ENCODE measurements around the gene GPNMB.

The GPNMB gene

DNA sequence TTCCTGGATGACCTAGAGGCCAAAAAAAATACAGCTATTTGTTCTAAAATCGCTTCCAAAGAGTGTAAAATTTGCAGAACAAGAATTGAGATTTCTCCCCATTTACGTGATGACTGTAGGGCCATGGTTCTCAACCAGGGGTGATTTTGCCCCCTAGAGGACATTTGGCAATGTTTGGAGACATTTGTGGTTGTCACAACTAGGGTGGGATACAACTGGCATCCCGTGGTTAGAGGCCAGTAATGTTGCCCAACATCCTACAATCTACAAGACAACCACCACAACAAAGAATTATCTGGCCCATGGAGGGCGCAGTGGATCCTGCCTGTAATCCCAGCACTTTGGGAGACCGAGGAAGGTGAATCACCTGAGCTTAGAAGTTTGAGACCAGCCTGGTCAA, 29.8 kb downstream of the GPNMB start:
- no peak overlapping the region for H3K27ac ChIP-seq (ENCODE audit: low read length)
- no peak overlapping the region for H3K4me3 ChIP-seq (ENCODE audit: low read length)
- H3K36me3 ChIP-seq (ENCODE audit: insufficient read depth, low read depth, low read length) = no peaks in the 10 kb centered on the region
- H3K9me3 ChIP-seq (ENCODE audit: insufficient read depth, low read depth, low read length) = no peaks in the 10 kb centered on the region
- no peaks in the 10 kb centered on the region for H3K27me3 ChIP-seq (ENCODE audit: insufficient read depth, low read length)
- no peaks in the 10 kb centered on the region for H3K4me1 ChIP-seq (ENCODE audit: insufficient read depth, low read length)
- no peak overlapping the region for H3K9ac ChIP-seq (ENCODE audit: low read depth, low read length)

DNA sequence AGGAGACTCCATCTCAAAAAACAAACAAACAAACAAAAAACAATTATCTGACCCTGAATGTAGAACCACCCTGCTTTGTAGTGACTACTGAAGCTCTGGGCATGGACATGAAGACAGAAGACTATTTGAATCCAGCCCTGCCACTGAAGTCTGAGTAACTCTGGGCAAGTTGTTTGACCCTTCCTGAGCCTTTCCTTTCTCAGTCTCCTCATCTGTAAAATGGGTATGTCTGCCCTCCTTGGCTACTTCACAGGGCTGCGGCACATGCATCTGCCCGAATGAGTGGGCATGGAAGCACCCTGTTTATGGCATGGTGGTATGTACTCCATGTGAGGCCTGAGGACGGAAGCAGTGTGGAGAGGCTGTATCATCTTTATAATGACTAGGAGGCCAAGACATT, 30.4 kb downstream of the GPNMB start:
- no peak overlapping the region for H3K4me3 ChIP-seq (ENCODE audit: low read length)
- H3K36me3 ChIP-seq (ENCODE audit: insufficient read depth, low read depth, low read length) = no peaks in the 10 kb centered on the region
- no peaks in the 10 kb centered on the region for H3K27me3 ChIP-seq (ENCODE audit: insufficient read depth, low read length)
- H3K9me3 ChIP-seq (ENCODE audit: insufficient read depth, low read depth, low read length) = no peaks in the 10 kb centered on the region
- no peak overlapping the region for H3K27ac ChIP-seq (ENCODE audit: low read length)
- H3K4me1 ChIP-seq (ENCODE audit: insufficient read depth, low read length) = no peaks in the 10 kb centered on the region
- no peak overlapping the region for H3K9ac ChIP-seq (ENCODE audit: low read depth, low read length)

DNA sequence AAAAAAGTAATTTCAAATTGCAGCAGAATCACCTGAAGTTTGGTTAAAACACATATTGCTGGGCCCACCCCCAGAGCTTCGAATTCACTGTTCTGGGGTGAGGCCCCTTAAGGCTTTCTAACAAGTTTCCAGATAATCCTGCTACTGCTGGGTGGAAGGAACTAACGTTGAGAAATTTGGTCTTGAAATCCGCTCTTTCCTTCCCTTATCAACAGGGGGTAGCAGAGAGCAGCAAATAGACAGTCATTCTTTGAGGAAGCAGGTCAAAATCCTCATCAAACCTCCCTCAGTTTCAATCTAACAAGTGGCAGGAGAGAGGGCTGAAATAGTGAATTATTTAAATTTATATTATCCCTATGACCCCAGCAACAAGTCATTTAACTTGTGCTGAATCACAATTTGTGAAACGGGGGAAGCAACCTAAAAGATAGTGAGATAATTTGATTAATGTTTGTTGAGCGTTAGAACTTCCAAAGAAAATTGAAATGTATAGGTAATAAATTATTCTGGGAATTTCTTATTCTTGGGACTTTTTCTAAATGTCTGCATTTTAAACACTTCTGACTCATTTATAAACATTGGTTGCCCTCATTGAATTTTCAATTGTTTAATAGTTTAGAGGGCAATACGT, 30.9 kb downstream of the GPNMB start:
- Histone ChIP-seq H3K9ac (ENCODE audit: low read depth, low read length) (no peak overlapping the region), H3K4me3 (ENCODE audit: low read length) (no peak overlapping the region), H3K4me1 (ENCODE audit: insufficient read depth, low read length) (no peaks in the 10 kb centered on the region), H3K9me3 (ENCODE audit: insufficient read depth, low read depth, low read length) (no peaks in the 10 kb centered on the region), H3K36me3 (ENCODE audit: insufficient read depth, low read depth, low read length) (no peaks in the 10 kb centered on the region), H3K27ac (ENCODE audit: low read length) (no peak overlapping the region), H3K27me3 (ENCODE audit: insufficient read depth, low read length) (no peaks in the 10 kb centered on the region)

DNA sequence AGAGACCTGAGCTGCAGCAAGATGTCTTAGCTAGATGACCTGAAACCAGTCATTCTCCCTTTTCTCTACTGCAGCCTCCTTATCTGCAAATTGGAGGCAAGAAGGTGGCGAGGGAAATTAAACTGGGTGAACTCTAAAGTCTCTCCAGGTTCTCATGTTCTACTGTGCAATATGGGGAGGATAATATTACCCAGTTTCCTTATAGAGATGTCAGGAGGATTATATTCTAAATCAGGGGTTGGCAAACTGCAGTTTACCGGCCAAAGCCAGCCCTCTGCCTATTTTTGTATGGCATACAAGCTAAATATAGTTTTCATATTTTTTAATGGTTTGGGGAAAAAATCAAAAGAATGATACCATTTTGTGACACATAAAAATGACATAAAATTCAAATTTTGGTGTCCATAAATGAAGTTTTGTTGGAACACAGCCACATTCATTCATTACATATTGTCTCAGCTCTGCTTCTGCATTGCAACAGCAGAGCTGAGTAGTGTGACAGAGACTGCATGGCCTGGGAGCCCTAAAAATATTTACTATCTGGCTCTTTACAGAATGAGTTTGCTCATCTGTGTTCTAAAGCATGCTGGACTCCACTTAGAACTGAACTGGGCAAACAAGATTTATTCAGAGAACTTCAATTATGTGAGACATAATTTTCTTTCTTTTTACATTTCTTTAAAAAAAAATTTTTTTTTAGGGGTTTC, 33.4 kb downstream of the GPNMB start:
- Histone ChIP-seq H3K27me3 (ENCODE audit: insufficient read depth, low read length) (no peaks in the 10 kb centered on the region), H3K36me3 (ENCODE audit: insufficient read depth, low read depth, low read length) (no peaks in the 10 kb centered on the region), H3K9me3 (ENCODE audit: insufficient read depth, low read depth, low read length) (no peaks in the 10 kb centered on the region), H3K4me1 (ENCODE audit: insufficient read depth, low read length) (no peaks in the 10 kb centered on the region), H3K4me3 (ENCODE audit: low read length) (no peak overlapping the region), H3K9ac (ENCODE audit: low read depth, low read length) (no peak overlapping the region), H3K27ac (ENCODE audit: low read length) (no peak overlapping the region)

DNA sequence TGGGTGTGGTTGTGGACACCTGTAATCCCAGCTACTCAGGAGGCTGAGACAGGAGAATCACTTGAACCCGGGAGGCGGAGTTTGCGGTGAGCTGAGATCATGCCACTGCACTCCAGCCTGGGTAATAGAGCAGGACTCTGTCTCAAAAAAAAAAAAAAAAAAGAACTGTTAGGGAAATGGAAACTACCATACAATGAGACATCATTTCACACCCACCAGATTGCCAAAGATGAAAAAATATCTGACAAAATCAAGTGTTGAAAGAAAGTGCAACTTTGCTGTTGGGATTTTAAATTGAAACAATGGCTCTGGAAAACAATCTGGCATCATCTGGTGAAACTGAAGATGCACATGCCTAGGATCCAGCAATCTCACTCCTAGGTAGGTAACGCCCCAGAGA, 36.5 kb downstream of the GPNMB start:
- Histone ChIP-seq H3K36me3 (ENCODE audit: insufficient read depth, low read depth, low read length) (no peaks in the 10 kb centered on the region), H3K27ac (ENCODE audit: low read length) (no peak overlapping the region), H3K27me3 (ENCODE audit: insufficient read depth, low read length) (no peaks in the 10 kb centered on the region), H3K9me3 (ENCODE audit: insufficient read depth, low read depth, low read length) (no peaks in the 10 kb centered on the region), H3K4me3 (ENCODE audit: low read length) (no peak overlapping the region), H3K4me1 (ENCODE audit: insufficient read depth, low read length) (peaks cover 5% of the 10 kb centered on the region; the same call in 1 of the 2 replicates), H3K9ac (ENCODE audit: low read depth, low read length) (no peak overlapping the region)

DNA sequence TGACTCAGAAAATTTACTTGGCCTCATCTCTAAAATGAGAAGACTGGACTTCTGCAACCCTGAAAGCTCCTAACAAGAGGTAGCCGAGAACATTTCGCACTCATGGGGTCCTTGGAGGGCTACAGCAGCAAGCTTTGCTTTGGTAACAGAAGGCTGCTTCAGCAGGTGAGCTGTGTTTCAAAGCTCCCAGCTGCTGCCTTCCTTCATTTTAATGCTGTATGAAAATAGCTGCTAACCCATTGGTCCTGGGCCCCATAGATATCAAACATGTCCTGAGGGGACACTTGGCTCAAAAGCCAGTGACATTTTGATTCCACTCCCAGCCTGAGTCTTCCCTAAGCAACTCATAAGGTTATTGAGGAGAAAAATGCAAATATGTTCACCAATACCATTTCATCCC, 38.3 kb downstream of the GPNMB start:
- H3K4me1 ChIP-seq (ENCODE audit: insufficient read depth, low read length) = peaks cover 5% of the 10 kb centered on the region; the same call in 1 of the 2 replicates

DNA sequence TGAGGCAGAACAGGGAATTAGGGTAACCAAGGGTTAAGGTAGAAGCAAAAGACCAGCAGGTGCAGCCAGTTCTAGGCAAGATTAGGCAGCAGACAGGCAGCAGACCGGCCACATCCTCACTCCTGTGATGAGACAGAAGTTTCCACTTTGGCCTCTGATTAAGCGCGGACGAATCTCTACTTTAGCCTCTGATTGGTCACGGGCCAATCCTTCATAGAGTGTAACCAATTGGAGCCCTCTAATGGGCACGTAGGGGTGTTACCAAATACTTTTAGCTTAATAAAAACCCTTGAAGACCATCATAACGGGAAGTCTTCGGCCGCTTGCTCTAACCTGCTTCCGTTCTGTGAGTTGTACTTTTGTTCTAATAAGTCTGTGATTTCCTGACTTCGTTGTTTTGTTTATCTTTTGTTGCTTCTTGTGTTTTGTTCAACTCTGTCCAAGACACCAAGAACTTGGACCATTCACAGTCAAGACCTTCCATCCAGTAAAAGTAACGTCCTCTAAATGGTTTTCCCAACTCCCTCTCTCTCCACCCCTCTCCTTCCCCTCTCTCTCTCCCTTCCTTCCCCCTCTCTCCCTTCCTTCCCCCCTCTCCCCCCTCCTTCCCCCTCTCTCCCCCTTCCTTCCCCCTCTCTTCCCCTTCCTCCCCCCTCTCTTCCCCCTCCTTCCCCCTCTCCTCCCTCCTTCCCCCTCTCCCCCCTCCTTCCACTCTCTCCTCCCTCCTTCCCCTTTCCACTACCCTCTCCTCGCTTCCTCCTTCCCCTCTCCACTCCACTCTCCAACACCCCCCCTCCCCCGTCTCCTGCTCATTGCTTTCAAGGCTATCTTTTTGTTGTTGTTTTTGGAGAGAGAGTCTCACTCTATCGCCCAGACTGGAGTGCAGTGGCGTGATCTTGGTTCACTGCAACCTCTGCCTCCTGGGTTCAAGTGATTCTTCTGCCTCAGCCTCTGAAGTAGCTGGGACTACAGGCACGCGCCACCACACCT, 39.4 kb downstream of the GPNMB start:
- Histone ChIP-seq H3K9ac (ENCODE audit: low read depth, low read length) (no peak overlapping the region; the same call in 1 of the 2 replicates), H3K27ac (ENCODE audit: low read length) (no peak overlapping the region), H3K4me1 (ENCODE audit: insufficient read depth, low read length) (peaks cover 5% of the 10 kb centered on the region; the same call in 1 of the 2 replicates), H3K4me3 (ENCODE audit: low read length) (no peak overlapping the region), H3K36me3 (ENCODE audit: insufficient read depth, low read depth, low read length) (no peaks in the 10 kb centered on the region), H3K27me3 (ENCODE audit: insufficient read depth, low read length) (no peaks in the 10 kb centered on the region), H3K9me3 (ENCODE audit: insufficient read depth, low read depth, low read length) (no peaks in the 10 kb centered on the region)

More for the DNA sequence above, 38.3 kb downstream of the GPNMB start:
- no peaks in the 10 kb centered on the region for H3K36me3 ChIP-seq (ENCODE audit: insufficient read depth, low read depth, low read length)
- no peaks in the 10 kb centered on the region for H3K9me3 ChIP-seq (ENCODE audit: insufficient read depth, low read depth, low read length)
- H3K9ac ChIP-seq (ENCODE audit: low read depth, low read length) = no peak overlapping the region
- H3K4me3 ChIP-seq (ENCODE audit: low read length) = no peak overlapping the region
- H3K27me3 ChIP-seq (ENCODE audit: insufficient read depth, low read length) = no peaks in the 10 kb centered on the region
- no peak overlapping the region for H3K27ac ChIP-seq (ENCODE audit: low read length)

DNA sequence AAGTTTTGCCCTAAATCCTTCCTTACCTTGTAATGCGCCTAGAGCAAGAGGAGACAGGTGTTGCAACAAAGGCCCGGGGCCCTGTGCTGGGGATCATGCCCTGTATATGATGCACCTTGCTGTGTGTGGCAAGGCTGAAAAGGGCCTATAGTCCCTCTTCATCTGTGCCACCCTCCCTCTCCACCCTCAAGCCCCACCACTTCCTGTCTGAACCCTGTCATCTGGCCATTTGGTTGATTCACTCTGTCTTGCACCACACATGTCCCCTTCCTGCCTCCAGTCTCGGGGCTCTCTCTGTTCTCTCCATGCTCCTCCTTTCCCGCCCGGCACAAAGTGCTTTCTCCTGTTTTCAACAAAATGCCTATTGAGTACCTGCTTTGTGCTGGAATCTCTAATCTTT, 41.0 kb downstream of the GPNMB start:
- no peaks in the 10 kb centered on the region for H3K27me3 ChIP-seq (ENCODE audit: insufficient read depth, low read length)
- H3K9ac ChIP-seq (ENCODE audit: low read depth, low read length) = no peak overlapping the region
- H3K9me3 ChIP-seq (ENCODE audit: insufficient read depth, low read depth, low read length) = no peaks in the 10 kb centered on the region
- no peak overlapping the region for H3K27ac ChIP-seq (ENCODE audit: low read length)
- H3K36me3 ChIP-seq (ENCODE audit: insufficient read depth, low read depth, low read length) = no peaks in the 10 kb centered on the region
- H3K4me3 ChIP-seq (ENCODE audit: low read length) = no peak overlapping the region
- peaks cover 5% of the 10 kb centered on the region; the same call in 1 of the 2 replicates for H3K4me1 ChIP-seq (ENCODE audit: insufficient read depth, low read length)

DNA sequence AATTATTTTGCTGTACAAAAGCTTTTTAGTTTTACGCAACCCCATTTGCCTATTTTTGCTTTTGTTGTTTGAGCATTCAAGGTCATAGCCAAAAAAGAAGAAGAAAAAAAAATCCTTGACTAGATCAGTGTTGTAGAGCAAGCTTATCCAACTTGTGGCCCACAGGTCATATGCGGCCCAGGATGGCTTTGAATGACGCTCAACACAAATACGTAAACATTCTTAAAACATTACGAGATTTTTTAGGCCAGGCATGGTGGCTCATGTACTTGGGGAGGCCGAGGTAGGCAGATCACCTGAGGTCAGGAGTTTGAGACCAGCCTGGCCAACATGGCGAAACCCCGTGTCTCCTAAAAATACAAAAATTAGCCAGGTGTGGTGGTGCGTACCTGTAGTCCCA, 44.4 kb downstream of the GPNMB start:
- Histone ChIP-seq H3K36me3 (ENCODE audit: insufficient read depth, low read depth, low read length) (no peaks in the 10 kb centered on the region), H3K9me3 (ENCODE audit: insufficient read depth, low read depth, low read length) (no peaks in the 10 kb centered on the region), H3K27ac (ENCODE audit: low read length) (no peak overlapping the region), H3K27me3 (ENCODE audit: insufficient read depth, low read length) (no peaks in the 10 kb centered on the region), H3K9ac (ENCODE audit: low read depth, low read length) (no peak overlapping the region), H3K4me1 (ENCODE audit: insufficient read depth, low read length) (peaks cover 5% of the 10 kb centered on the region; the same call in 1 of the 2 replicates), H3K4me3 (ENCODE audit: low read length) (no peak overlapping the region)

DNA sequence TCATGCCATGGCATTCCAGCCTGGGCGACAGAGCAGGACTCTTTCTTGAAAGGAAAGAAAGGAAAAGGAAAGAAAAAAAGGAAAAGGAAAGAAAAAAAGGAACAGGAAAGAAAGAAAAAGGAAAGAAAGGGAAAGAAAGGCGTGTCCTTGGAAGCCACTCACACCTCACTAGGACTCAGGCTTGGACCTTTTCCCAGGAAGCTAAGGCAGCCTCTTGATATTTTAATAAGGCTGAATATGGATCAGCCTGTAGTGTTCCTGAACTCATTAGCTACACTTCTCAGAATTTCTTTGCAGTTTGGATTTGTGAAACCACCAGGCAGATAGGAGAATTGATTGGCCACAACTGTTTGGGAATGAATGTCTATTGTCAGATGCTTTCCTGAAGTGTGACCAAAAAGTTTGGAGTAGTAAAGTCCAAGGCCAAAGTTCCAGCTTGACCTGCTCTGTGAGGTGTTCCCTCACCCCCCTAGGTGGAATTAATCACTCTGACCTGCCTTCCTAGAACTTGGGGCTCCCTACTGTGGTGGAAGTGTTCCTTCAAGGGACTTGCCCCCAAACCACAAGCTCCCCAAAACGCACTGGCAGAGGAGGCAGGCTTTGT, 45.5 kb downstream of the GPNMB start:
- H3K4me1 ChIP-seq (ENCODE audit: insufficient read depth, low read length) = peaks cover 5% of the 10 kb centered on the region; the same call in 1 of the 2 replicates
- H3K9me3 ChIP-seq (ENCODE audit: insufficient read depth, low read depth, low read length) = no peaks in the 10 kb centered on the region
- no peak overlapping the region for H3K27ac ChIP-seq (ENCODE audit: low read length)
- no peak overlapping the region for H3K4me3 ChIP-seq (ENCODE audit: low read length)
- H3K36me3 ChIP-seq (ENCODE audit: insufficient read depth, low read depth, low read length) = no peaks in the 10 kb centered on the region
- H3K27me3 ChIP-seq (ENCODE audit: insufficient read depth, low read length) = no peaks in the 10 kb centered on the region
- H3K9ac ChIP-seq (ENCODE audit: low read depth, low read length) = no peak overlapping the region

DNA sequence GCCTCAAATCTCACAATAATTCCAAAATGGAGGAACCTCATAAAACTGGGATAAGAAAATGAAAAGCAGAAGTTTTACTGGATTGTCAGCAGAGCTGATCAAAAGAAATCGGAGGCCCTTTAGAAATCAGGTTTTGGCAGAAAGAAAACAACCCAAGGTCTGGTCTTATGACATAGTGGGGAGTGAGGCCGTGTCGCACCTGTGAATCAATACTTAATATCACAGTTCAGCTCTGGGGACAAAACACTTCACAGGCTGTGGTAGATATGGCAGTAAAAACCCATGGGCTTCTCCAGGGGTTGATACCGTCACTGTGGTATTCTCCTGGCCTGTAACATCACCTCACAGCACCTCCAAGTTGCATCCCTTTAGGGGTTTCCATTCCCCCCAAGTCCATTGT, 46.0 kb downstream of the GPNMB start:
- no peak overlapping the region for H3K4me3 ChIP-seq (ENCODE audit: low read length)
- no peaks in the 10 kb centered on the region for H3K36me3 ChIP-seq (ENCODE audit: insufficient read depth, low read depth, low read length)
- no peak overlapping the region for H3K9ac ChIP-seq (ENCODE audit: low read depth, low read length)
- H3K9me3 ChIP-seq (ENCODE audit: insufficient read depth, low read depth, low read length) = no peaks in the 10 kb centered on the region
- no peaks in the 10 kb centered on the region for H3K27me3 ChIP-seq (ENCODE audit: insufficient read depth, low read length)
- H3K4me1 ChIP-seq (ENCODE audit: insufficient read depth, low read length) = peaks cover 3% of the 10 kb centered on the region; the same call in 1 of the 2 replicates
- H3K27ac ChIP-seq (ENCODE audit: low read length) = no peak overlapping the region

Data from iPS-20b (cell line).